GM06990 (cell line): Measurements from ENCODE around the gene STK10.

ENCODE experiments used
- DNase-seq: peaks from one replicate; pipeline ENCODE4 v3.0.0-alpha.2; 2011; ENCODE audit not compliant: insufficient read length; ENCODE audit errors: extremely low read depth
- H3K27me3 ChIP-seq: replicated peaks from 2 replicates; pipeline ENCODE4 v1.6.0; 2011; ENCODE audit warnings: low read length; ENCODE audit not compliant: control insufficient read depth, insufficient read depth
- H3K36me3 ChIP-seq: 2 replicates; pipeline ENCODE4 v1.5.1; 2011; ENCODE audit warnings: low read length; ENCODE audit not compliant: control insufficient read depth, insufficient read depth
- H3K4me3 ChIP-seq: replicated peaks from 2 replicates; pipeline ENCODE4 v1.5.1; 2011; ENCODE audit warnings: low read depth, mild to moderate bottlenecking, control low read depth, low read length
- CTCF ChIP-seq: IDR thresholded peaks from 2 replicates; pipeline ENCODE4 v1.5.1; 2011; ENCODE audit warnings: low read length, control low read depth, mild to moderate bottlenecking, inconsistent platforms; ENCODE audit not compliant: insufficient read depth, poor library complexity, severe bottlenecking

Gene STK10

GRCh38 chr5:172008689-172009141 is 179.3 kb downstream of the STK10 start:
- TF ChIP-seq CTCF, result no peak
- no peaks in the 10 kb centered on the region for H3K36me3 ChIP-seq
- DNase-seq, result no peak
- no peaks in the 10 kb centered on the region for H3K27me3 ChIP-seq
- H3K4me3 ChIP-seq, result no peak overlapping the region

GRCh38 chr5:172008111-172008455 is 179.9 kb downstream of the STK10 start:
- H3K36me3 ChIP-seq, result no peaks in the 10 kb centered on the region
- TF ChIP-seq CTCF, result no peak
- no peaks in the 10 kb centered on the region for H3K27me3 ChIP-seq
- no peak for DNase-seq
- H3K4me3 ChIP-seq, result no peak overlapping the region

GRCh38 chr5:172007175-172008110 is 180.6 kb downstream of the STK10 start:
- Histone ChIP-seq H3K4me3 (peak overlapping the region; percentile 94), H3K27me3 (no peaks in the 10 kb centered on the region), H3K36me3 (no peaks in the 10 kb centered on the region)
- no peak for DNase-seq
- TF ChIP-seq CTCF, result no peak

- DNase-seq, result peak; percentile 97
- H3K27me3 ChIP-seq, result no peaks in the 10 kb centered on the region
- TF ChIP-seq CTCF, result no peak
- peak within 1 kb of the TSS; percentile 94 for H3K4me3 ChIP-seq
- H3K36me3 ChIP-seq, result no peaks in the 10 kb centered on the region; the same call in 1 of the 2 replicates
Measured at GRCh38 chr5:172006321-172007174, 181.5 kb downstream of the STK10 start, which contains the start of gene FBXW11. Gene FBXW11, minus strand, starts transcription at chr5:172006638. Its CDS starts 136 bp downstream, at chr5:172006502.

- no peak for DNase-seq
- TF ChIP-seq CTCF, result no peak
- Histone ChIP-seq H3K4me3 (peak overlapping the region; percentile 94), H3K27me3 (no peaks in the 10 kb centered on the region), H3K36me3 (no peaks in the 10 kb centered on the region; the same call in 1 of the 2 replicates)
Measured at GRCh38 chr5:172005708-172006320, 182.2 kb downstream of the STK10 start.
